HepG2 (cell line): Measurements from ENCODE around the gene RFXANK. TPM values are rescaled to one million over a fixed set of nuclear protein-coding genes. Genes with fewer than 3 reads are reported as not detected.

Experiments used
- ATRX ChIP-seq: sonication (generic); formaldehyde crosslinking; IDR thresholded peaks from 2 replicates; pipeline ENCODE4 v1.4.0; 2020; ENCODE audit warnings: missing genetic modification reagents, borderline replicate concordance
- FOSL2 ChIP-seq: sonication (generic); formaldehyde crosslinking; IDR thresholded peaks from 2 replicates; pipeline ENCODE4 v1.4.0; 2020; ENCODE audit warnings: missing genetic modification reagents
- IRF2 ChIP-seq: IDR thresholded peaks from 2 replicates; pipeline ENCODE4 v1.6.1; 2018; ENCODE audit warnings: missing genetic modification reagents, missing compliant biosample characterization
- KLF11 ChIP-seq: IDR thresholded peaks from 2 replicates; pipeline ENCODE4 v1.6.1; 2016; ENCODE audit warnings: missing compliant biosample characterization
- MXI1 ChIP-seq: IDR thresholded peaks from 3 replicates; pipeline ENCODE4 v1.6.1; 2012; ENCODE audit warnings: low read depth, low read length, inconsistent platforms, borderline replicate concordance
- NFYB ChIP-seq: sonication (generic); formaldehyde crosslinking; IDR thresholded peaks from 2 replicates; pipeline ENCODE4 v1.4.0; 2020; ENCODE audit warnings: missing genetic modification reagents
- NR2C2 ChIP-seq: sonication (generic); formaldehyde crosslinking; IDR thresholded peaks from 2 replicates; pipeline ENCODE4 v1.4.0; 2020; ENCODE audit warnings: missing genetic modification reagents, mild to moderate bottlenecking, moderate library complexity, borderline replicate concordance
- POLR2G ChIP-seq: fragments of 200-400 bp; formaldehyde crosslinking; IDR thresholded peaks from 2 replicates; pipeline ENCODE4 v1.6.1; 2018; ENCODE audit warnings: mild to moderate bottlenecking, low read depth, low read length, moderate library complexity
- REPIN1 ChIP-seq: sonication (generic); formaldehyde crosslinking; IDR thresholded peaks from 2 replicates; pipeline ENCODE4 v1.8.0; 2022; ENCODE audit warnings: missing genetic modification reagents, low read depth, mild to moderate bottlenecking, borderline replicate concordance
- SOX5 ChIP-seq: IDR thresholded peaks from 2 replicates; pipeline ENCODE4 v1.6.1; 2016; ENCODE audit warnings: borderline replicate concordance
- ZFP1 ChIP-seq: IDR thresholded peaks from 2 replicates; pipeline ENCODE4 v1.6.1; 2016
- ZNF615 ChIP-seq: sonication (generic); formaldehyde crosslinking; IDR thresholded peaks from 2 replicates; pipeline ENCODE4 v1.5.0; 2020; ENCODE audit warnings: mild to moderate bottlenecking, missing genetic modification reagents, borderline replicate concordance
- ZNF788 ChIP-seq: sonication (generic); formaldehyde crosslinking; IDR thresholded peaks from 2 replicates; pipeline ENCODE4 v1.5.0; 2020; ENCODE audit warnings: mild to moderate bottlenecking, missing genetic modification reagents, borderline replicate concordance
- polyA plus RNA-seq, 8 experiments: library from polyadenylated mRNA; depleted of rRNA in 3 of 8; stranded (reverse) in 7 of 8; unstranded in 1 of 8; fragments of >200 nt; fragmentation: Illumina TruSeq in 4 of 8; extraction: Trizol in 4 of 8; gene quantifications; 2 replicates each; pipeline versions ENCODE4 v1.2.1 to v1.2.3, GENCODE V29; 2011 to 2016; ENCODE audit warnings: low read depth in 4 of 8, missing spikeins in 1 of 8, mixed read lengths in 1 of 8; ENCODE audit not compliant: insufficient read depth in 1 of 8
- total RNA-seq, 5 experiments: library from RNA; depleted of rRNA; stranded (reverse); fragments of >200 nt; fragmentation: Illumina TruSeq; extraction: Trizol; gene quantifications; 2 replicates each; pipeline ENCODE4 v1.2.3, GENCODE V29; 2016; ENCODE audit warnings: low read depth in 1 of 5
- TF ChIP-seq, protein P1 (sequence below): sonication (generic); formaldehyde crosslinking; IDR thresholded peaks from 2 replicates; pipeline ENCODE4 v1.4.0; 2020; ENCODE audit warnings: missing genetic modification reagents, borderline replicate concordance
- TF ChIP-seq, protein P2 (sequence below): sonication (generic); formaldehyde crosslinking; IDR thresholded peaks from 2 replicates; pipeline ENCODE4 v1.5.1; 2020; ENCODE audit warnings: mild to moderate bottlenecking, missing genetic modification reagents, moderate library complexity
- TF ChIP-seq, protein P3 (sequence below): IDR thresholded peaks from 2 replicates; pipeline ENCODE4 v1.6.1; 2016; ENCODE audit warnings: missing compliant biosample characterization, missing genetic modification reagents, borderline replicate concordance
- TF ChIP-seq, protein P4 (sequence below): sonication (generic); formaldehyde crosslinking; IDR thresholded peaks from 2 replicates; pipeline ENCODE4 v1.4.0; 2020; ENCODE audit warnings: mild to moderate bottlenecking, missing genetic modification reagents

RFXANK gene
- total and polyA plus RNA-seq, 2 of the 13 experiments (the other 11 are each of a cell fraction or from before 2014, with no cell fraction given) = 49.9 to 80.7 TPM

DNA sequence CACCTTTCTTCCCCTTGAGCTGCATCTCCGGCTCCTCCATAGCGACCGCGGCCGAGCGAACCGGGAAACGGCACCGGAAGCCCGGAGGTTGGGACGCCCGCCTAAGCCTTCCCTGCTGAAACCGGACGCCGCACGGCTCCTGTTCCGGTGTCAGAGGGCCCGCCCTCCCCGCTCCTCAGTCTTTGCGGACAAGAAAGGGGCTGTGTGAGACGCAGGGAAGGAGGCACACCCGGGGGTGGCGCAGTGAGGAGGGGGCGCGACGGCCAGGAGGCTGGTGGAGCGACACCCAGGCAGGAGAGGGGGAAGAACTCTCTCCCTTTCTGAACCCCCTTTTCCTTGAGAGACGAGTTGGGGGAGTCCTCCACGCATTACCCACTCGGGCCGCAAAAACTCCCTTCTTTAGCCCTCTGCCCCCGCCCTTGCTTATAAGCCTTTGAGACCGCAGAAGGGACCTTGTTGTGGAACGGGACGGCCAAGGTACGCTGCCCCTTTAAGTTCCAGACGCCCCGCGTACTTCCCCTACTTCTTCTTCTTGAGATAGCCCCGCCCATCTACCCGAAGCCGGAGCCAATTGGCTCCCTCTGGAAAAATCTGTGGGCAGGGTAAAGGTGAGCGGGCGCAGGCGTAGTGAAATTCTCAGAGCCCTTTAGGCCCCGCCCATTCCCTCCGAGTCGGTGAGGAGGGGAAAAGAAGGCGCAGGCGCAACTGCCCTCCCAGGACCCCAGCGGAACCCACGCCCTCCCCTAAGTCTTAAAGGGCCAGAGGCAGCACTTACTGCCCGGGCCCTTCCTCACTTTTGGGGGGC lies at the start of gene RFXANK, which contains the start of gene BORCS8 (continued):
- TF ChIP-seq, protein P1, sequence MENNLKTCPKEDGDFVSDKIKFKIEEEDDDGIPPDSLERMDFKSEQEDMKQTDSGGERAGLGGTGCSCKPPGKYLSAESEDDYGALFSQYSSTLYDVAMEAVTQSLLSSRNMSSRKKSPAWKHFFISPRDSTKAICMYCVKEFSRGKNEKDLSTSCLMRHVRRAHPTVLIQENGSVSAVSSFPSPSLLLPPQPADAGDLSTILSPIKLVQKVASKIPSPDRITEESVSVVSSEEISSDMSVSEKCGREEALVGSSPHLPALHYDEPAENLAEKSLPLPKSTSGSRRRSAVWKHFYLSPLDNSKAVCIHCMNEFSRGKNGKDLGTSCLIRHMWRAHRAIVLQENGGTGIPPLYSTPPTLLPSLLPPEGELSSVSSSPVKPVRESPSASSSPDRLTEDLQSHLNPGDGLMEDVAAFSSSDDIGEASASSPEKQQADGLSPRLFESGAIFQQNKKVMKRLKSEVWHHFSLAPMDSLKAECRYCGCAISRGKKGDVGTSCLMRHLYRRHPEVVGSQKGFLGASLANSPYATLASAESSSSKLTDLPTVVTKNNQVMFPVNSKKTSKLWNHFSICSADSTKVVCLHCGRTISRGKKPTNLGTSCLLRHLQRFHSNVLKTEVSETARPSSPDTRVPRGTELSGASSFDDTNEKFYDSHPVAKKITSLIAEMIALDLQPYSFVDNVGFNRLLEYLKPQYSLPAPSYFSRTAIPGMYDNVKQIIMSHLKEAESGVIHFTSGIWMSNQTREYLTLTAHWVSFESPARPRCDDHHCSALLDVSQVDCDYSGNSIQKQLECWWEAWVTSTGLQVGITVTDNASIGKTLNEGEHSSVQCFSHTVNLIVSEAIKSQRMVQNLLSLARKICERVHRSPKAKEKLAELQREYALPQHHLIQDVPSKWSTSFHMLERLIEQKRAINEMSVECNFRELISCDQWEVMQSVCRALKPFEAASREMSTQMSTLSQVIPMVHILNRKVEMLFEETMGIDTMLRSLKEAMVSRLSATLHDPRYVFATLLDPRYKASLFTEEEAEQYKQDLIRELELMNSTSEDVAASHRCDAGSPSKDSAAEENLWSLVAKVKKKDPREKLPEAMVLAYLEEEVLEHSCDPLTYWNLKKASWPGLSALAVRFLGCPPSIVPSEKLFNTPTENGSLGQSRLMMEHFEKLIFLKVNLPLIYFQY = peak; percentile 72; the same call in 1 of the 2 replicates
- TF ChIP-seq ZNF615 (peak; percentile 14; the same call in 1 of the 2 replicates), IRF2 (CRISPR knock-in tag) (peak; percentile 79), FOSL2 (CRISPR knock-in tag) (peak; percentile 46; the same call in 1 of the 2 replicates), REPIN1 (CRISPR knock-in tag) (peak; percentile 76; the same call in 1 of the 2 replicates), NFYB (peak; percentile 80), ZNF788 (CRISPR knock-in tag) (peak; percentile 90), NR2C2 (CRISPR knock-in tag) (peak; percentile 87), KLF11 (0 out of 2 replicates have a peak, but pooled peaks have one; percentile 58), MXI1 (peak; percentile 63; the same call in 2 of the 3 replicates), POLR2G (peak; percentile 77), ZFP1 (peak; percentile 65; the same call in 1 of the 2 replicates), ATRX (CRISPR knock-in tag) (no peak), SOX5 (CRISPR knock-in tag) (peak; percentile 36)
- TF ChIP-seq, protein P2, sequence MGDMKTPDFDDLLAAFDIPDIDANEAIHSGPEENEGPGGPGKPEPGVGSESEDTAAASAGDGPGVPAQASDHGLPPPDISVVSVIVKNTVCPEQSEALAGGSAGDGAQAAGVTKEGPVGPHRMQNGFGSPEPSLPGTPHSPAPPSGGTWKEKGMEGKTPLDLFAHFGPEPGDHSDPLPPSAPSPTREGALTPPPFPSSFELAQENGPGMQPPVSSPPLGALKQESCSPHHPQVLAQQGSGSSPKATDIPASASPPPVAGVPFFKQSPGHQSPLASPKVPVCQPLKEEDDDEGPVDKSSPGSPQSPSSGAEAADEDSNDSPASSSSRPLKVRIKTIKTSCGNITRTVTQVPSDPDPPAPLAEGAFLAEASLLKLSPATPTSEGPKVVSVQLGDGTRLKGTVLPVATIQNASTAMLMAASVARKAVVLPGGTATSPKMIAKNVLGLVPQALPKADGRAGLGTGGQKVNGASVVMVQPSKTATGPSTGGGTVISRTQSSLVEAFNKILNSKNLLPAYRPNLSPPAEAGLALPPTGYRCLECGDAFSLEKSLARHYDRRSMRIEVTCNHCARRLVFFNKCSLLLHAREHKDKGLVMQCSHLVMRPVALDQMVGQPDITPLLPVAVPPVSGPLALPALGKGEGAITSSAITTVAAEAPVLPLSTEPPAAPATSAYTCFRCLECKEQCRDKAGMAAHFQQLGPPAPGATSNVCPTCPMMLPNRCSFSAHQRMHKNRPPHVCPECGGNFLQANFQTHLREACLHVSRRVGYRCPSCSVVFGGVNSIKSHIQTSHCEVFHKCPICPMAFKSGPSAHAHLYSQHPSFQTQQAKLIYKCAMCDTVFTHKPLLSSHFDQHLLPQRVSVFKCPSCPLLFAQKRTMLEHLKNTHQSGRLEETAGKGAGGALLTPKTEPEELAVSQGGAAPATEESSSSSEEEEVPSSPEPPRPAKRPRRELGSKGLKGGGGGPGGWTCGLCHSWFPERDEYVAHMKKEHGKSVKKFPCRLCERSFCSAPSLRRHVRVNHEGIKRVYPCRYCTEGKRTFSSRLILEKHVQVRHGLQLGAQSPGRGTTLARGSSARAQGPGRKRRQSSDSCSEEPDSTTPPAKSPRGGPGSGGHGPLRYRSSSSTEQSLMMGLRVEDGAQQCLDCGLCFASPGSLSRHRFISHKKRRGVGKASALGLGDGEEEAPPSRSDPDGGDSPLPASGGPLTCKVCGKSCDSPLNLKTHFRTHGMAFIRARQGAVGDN (CRISPR knock-in tag) = peak; percentile 85
- TF ChIP-seq, protein P3, sequence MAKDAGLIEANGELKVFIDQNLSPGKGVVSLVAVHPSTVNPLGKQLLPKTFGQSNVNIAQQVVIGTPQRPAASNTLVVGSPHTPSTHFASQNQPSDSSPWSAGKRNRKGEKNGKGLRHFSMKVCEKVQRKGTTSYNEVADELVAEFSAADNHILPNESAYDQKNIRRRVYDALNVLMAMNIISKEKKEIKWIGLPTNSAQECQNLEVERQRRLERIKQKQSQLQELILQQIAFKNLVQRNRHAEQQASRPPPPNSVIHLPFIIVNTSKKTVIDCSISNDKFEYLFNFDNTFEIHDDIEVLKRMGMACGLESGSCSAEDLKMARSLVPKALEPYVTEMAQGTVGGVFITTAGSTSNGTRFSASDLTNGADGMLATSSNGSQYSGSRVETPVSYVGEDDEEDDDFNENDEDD (CRISPR knock-in tag) = peak; percentile 33; the same call in 1 of the 2 replicates
- TF ChIP-seq, protein P4, sequence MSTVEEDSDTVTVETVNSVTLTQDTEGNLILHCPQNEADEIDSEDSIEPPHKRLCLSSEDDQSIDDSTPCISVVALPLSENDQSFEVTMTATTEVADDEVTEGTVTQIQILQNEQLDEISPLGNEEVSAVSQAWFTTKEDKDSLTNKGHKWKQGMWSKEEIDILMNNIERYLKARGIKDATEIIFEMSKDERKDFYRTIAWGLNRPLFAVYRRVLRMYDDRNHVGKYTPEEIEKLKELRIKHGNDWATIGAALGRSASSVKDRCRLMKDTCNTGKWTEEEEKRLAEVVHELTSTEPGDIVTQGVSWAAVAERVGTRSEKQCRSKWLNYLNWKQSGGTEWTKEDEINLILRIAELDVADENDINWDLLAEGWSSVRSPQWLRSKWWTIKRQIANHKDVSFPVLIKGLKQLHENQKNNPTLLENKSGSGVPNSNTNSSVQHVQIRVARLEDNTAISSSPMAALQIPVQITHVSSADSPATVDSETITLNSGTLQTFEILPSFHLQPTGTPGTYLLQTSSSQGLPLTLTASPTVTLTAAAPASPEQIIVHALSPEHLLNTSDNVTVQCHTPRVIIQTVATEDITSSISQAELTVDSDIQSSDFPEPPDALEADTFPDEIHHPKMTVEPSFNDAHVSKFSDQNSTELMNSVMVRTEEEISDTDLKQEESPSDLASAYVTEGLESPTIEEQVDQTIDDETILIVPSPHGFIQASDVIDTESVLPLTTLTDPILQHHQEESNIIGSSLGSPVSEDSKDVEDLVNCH (CRISPR knock-in tag) = peak; percentile 58; the same call in 1 of the 2 replicates
